GM23338 (cell line): ENCODE data around the gene SLC12A3. TPM values are rescaled to one million over a fixed set of nuclear protein-coding genes. Genes with fewer than 3 reads are reported as not detected.

Experiments used
- ATAC-seq: fragments of 200-7000 bp; cut with Tn5 transposase; 3 replicates; pipeline ENCODE4 v1.9.1; 2020
- DNase-seq: peaks from one replicate; pipeline ENCODE4 v3.0.0-alpha.2; 2015; ENCODE audit warnings: low spot score
- H2AFZ ChIP-seq: fragments of 200-600 bp; sonication (generic); 2 replicates; pipeline ENCODE4 v1.8.0; 2016; ENCODE audit warnings: antibody characterized with exemption, mild to moderate bottlenecking, moderate library complexity
- H3F3A ChIP-seq: fragments of 200-600 bp; sonication (generic); replicated peaks from 2 replicates; pipeline ENCODE4 v1.8.0; 2017; ENCODE audit warnings: antibody characterized with exemption, mixed run types, low read depth
- H3K27ac ChIP-seq: fragments of 200-600 bp; sonication (generic); 2 replicates; pipeline ENCODE4 v1.6.1; 2016; ENCODE audit warnings: low read depth
- H3K27me3 ChIP-seq: fragments of 200-600 bp; sonication (generic); 2 replicates; pipeline ENCODE4 v1.8.0; 2016; ENCODE audit warnings: mild to moderate bottlenecking, mixed run types, moderate library complexity; ENCODE audit not compliant: insufficient read depth
- H3K36me3 ChIP-seq: fragments of 200-600 bp; sonication (generic); 2 replicates; pipeline ENCODE4 v1.8.0; 2016; ENCODE audit warnings: mild to moderate bottlenecking; ENCODE audit not compliant: insufficient read depth
- H3K4me1 ChIP-seq: fragments of 200-600 bp; sonication (generic); 2 replicates; pipeline ENCODE4 v1.8.0; 2016; ENCODE audit warnings: mild to moderate bottlenecking, moderate library complexity; ENCODE audit not compliant: insufficient read depth
- H3K4me2 ChIP-seq: fragments of 200-600 bp; sonication (generic); 2 replicates; pipeline ENCODE4 v1.7.1; 2017; ENCODE audit warnings: mixed run types
- H3K4me3 ChIP-seq: fragments of 200-600 bp; sonication (generic); 2 replicates; pipeline ENCODE4 v1.6.1; 2016; ENCODE audit warnings: mixed run types
- H3K79me2 ChIP-seq: fragments of 200-600 bp; sonication (generic); replicated peaks from 2 replicates; pipeline ENCODE4 v1.8.0; 2017; ENCODE audit warnings: mild to moderate bottlenecking; ENCODE audit not compliant: insufficient read depth
- H3K9me2 ChIP-seq: fragments of 200-600 bp; sonication (generic); 2 replicates; pipeline ENCODE4 v1.8.0; 2017; ENCODE audit not compliant: insufficient read depth
- H4K20me1 ChIP-seq: fragments of 200-600 bp; sonication (generic); replicated peaks from 2 replicates; pipeline ENCODE4 v1.8.0; 2017; ENCODE audit warnings: mild to moderate bottlenecking; ENCODE audit not compliant: insufficient read depth
- H3K27ac Mint-ChIP-seq: 2 replicates; pipeline ENCODE4 v1.8.0; 2020; ENCODE audit warnings: inconsistent platforms, mild to moderate bottlenecking, moderate library complexity, mixed read lengths
- H3K27me3 Mint-ChIP-seq: 3 replicates; pipeline ENCODE4 v1.8.0; 2022; ENCODE audit warnings: low read depth, mild to moderate bottlenecking, moderate library complexity, mixed read lengths, inconsistent platforms; ENCODE audit not compliant: insufficient read depth, poor library complexity
- H3K36me3 Mint-ChIP-seq: 3 replicates; pipeline ENCODE4 v1.8.0; 2021; ENCODE audit warnings: low read depth, mild to moderate bottlenecking, inconsistent platforms, moderate library complexity, mixed read lengths
- H3K4me1 Mint-ChIP-seq: 3 replicates; pipeline ENCODE4 v1.8.0; 2020; ENCODE audit warnings: mild to moderate bottlenecking, inconsistent platforms, mixed read lengths
- H3K4me3 Mint-ChIP-seq: 3 replicates; pipeline ENCODE4 v1.8.0; 2021; ENCODE audit warnings: moderate library complexity, mild to moderate bottlenecking, inconsistent platforms, mixed read lengths
- H3K9me3 Mint-ChIP-seq: 3 replicates; pipeline ENCODE4 v1.8.0; 2020; ENCODE audit warnings: moderate library complexity, mild to moderate bottlenecking, inconsistent platforms, mixed read lengths
- EZH2 ChIP-seq: fragments of 200-600 bp; sonication (generic); IDR thresholded peaks from one replicate; pipeline ENCODE4 v1.8.0; 2017; ENCODE audit warnings: antibody characterized with exemption, mild to moderate bottlenecking, low read depth; ENCODE audit not compliant: unreplicated experiment
- EZH2phosphoT487 ChIP-seq: fragments of 200-600 bp; sonication (generic); IDR thresholded peaks from one replicate; pipeline ENCODE4 v1.8.1; 2018; ENCODE audit warnings: antibody characterized with exemption; ENCODE audit not compliant: unreplicated experiment
- JUNB ChIP-seq: IDR thresholded peaks from one replicate; pipeline ENCODE4 v1.6.1; 2016; ENCODE audit warnings: antibody characterized with exemption; ENCODE audit not compliant: unreplicated experiment
- ZNF114 ChIP-seq: fragments of 250-450 bp; sonication (Bioruptor Pico); IDR thresholded peaks from 2 replicates; pipeline ENCODE4 v1.5.0; 2020; ENCODE audit warnings: mild to moderate bottlenecking, moderate library complexity
- ZNF331 ChIP-seq: fragments of 250-450 bp; sonication (Bioruptor Pico); IDR thresholded peaks from 2 replicates; pipeline ENCODE4 v1.5.0; 2020; ENCODE audit warnings: low read depth, mild to moderate bottlenecking, moderate library complexity
- polyA plus RNA-seq: library from polyadenylated mRNA; unstranded; fragments of >200 nt; fragmentation: Nextera tagmentation; extraction: Ambion mirVana; gene quantifications from 2 replicates; pipeline ENCODE4 v1.2.1, GENCODE V29; 2016
- total RNA-seq: library from RNA; depleted of rRNA; stranded (reverse); fragments of >200 nt; shearing (Covaris generic); gene quantifications from 2 replicates; pipeline ENCODE4 v1.2.3, GENCODE V29; 2014
- TF ChIP-seq, protein P1 (sequence below): IDR thresholded peaks from 2 replicates; pipeline ENCODE4 v1.6.1; 2016; ENCODE audit warnings: antibody characterized with exemption
- TF ChIP-seq, protein P2 (sequence below), 2 experiments: fragments of 200-600 bp in 1 of 2; sonication (generic) in 1 of 2; conservative IDR thresholded peaks; 2 replicates each; pipeline versions ENCODE4 v1.5.1 to v1.6.1; 2016 to 2017; ENCODE audit warnings: antibody characterized with exemption in 2 of 2, low read depth in 2 of 2, mild to moderate bottlenecking in 2 of 2, moderate library complexity in 1 of 2

SLC12A3 gene
- total and polyA plus RNA-seq, 2 experiments from 2014 or later: not detected

GRCh38 chr16:56910654-56911539 lies 45.9 kb downstream of the SLC12A3 start:
- H3K4me3 ChIP-seq: no peak overlapping the region
- 0 out of 2 replicates have a peak overlapping the region, but pooled peaks have one; percentile 12 for H3K4me2 ChIP-seq
- peak overlapping the region; percentile 32; the same call in 1 of the 2 replicates for H2AFZ ChIP-seq
- H3F3A ChIP-seq: no peaks in the 10 kb centered on the region
- H3K36me3 Mint-ChIP-seq: no peaks in the 10 kb centered on the region
- 0 out of 2 replicates have a peak, but pooled peaks cover 6% of the 10 kb centered on the region for H3K9me2 ChIP-seq
- H3K27ac ChIP-seq: no peak overlapping the region
- no peaks in the 10 kb centered on the region for H3K79me2 ChIP-seq
- no peak overlapping the region for H3K27ac Mint-ChIP-seq
- DNase-seq: no peak
- H3K4me1 ChIP-seq: peaks cover 19% of the 10 kb centered on the region
- H3K4me1 Mint-ChIP-seq: peaks cover 40% of the 10 kb centered on the region
- TF ChIP-seq ZNF114 (CRISPR knock-in tag) (no peak), EZH2phosphoT487 (no peak), EZH2 (no peak)
- peaks cover 4% of the 10 kb centered on the region for H3K27me3 Mint-ChIP-seq
- H3K36me3 ChIP-seq: no peaks in the 10 kb centered on the region
- H3K4me3 Mint-ChIP-seq: no peak overlapping the region
- H3K27me3 ChIP-seq: no peaks in the 10 kb centered on the region
- ATAC-seq: no peak
- H3K9me3 Mint-ChIP-seq: peaks cover 7% of the 10 kb centered on the region; the same call in 2 of the 3 replicates
- no peaks in the 10 kb centered on the region for H4K20me1 ChIP-seq

- Histone ChIP-seq H2AFZ (peak overlapping the region; percentile 63), H3K79me2 (no peaks in the 10 kb centered on the region), H3K4me3 (no peak overlapping the region), H3K4me2 (no peak overlapping the region), H3F3A (no peaks in the 10 kb centered on the region), H3K9me2 (no peaks in the 10 kb centered on the region), H4K20me1 (no peaks in the 10 kb centered on the region), H3K36me3 (no peaks in the 10 kb centered on the region), H3K27me3 (no peaks in the 10 kb centered on the region), H3K27ac (no peak overlapping the region), H3K4me1 (peaks cover 19% of the 10 kb centered on the region)
- peaks cover 3% of the 10 kb centered on the region; the same call in 1 of the 3 replicates for H3K9me3 Mint-ChIP-seq
- H3K36me3 Mint-ChIP-seq: no peaks in the 10 kb centered on the region
- peaks cover 40% of the 10 kb centered on the region for H3K4me1 Mint-ChIP-seq
- H3K4me3 Mint-ChIP-seq: no peak overlapping the region
- ATAC-seq (peak; percentile 47), DNase-seq (no peak)
- H3K27ac Mint-ChIP-seq: no peak overlapping the region
- H3K27me3 Mint-ChIP-seq: peaks cover 4% of the 10 kb centered on the region
- TF ChIP-seq JUNB (no peak), ZNF331 (CRISPR knock-in tag) (no peak), ZNF114 (CRISPR knock-in tag) (no peak), EZH2phosphoT487 (no peak)
- TF ChIP-seq, protein P1, sequence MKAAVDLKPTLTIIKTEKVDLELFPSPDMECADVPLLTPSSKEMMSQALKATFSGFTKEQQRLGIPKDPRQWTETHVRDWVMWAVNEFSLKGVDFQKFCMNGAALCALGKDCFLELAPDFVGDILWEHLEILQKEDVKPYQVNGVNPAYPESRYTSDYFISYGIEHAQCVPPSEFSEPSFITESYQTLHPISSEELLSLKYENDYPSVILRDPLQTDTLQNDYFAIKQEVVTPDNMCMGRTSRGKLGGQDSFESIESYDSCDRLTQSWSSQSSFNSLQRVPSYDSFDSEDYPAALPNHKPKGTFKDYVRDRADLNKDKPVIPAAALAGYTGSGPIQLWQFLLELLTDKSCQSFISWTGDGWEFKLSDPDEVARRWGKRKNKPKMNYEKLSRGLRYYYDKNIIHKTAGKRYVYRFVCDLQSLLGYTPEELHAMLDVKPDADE: no peak
- TF ChIP-seq, protein P2, sequence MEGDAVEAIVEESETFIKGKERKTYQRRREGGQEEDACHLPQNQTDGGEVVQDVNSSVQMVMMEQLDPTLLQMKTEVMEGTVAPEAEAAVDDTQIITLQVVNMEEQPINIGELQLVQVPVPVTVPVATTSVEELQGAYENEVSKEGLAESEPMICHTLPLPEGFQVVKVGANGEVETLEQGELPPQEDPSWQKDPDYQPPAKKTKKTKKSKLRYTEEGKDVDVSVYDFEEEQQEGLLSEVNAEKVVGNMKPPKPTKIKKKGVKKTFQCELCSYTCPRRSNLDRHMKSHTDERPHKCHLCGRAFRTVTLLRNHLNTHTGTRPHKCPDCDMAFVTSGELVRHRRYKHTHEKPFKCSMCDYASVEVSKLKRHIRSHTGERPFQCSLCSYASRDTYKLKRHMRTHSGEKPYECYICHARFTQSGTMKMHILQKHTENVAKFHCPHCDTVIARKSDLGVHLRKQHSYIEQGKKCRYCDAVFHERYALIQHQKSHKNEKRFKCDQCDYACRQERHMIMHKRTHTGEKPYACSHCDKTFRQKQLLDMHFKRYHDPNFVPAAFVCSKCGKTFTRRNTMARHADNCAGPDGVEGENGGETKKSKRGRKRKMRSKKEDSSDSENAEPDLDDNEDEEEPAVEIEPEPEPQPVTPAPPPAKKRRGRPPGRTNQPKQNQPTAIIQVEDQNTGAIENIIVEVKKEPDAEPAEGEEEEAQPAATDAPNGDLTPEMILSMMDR (conservative IDR thresholded peaks at IDR 0.05; ENCODE audit: low read depth in 2 of 2): no peak
These were observed 47.0 kb downstream of the SLC12A3 start for GRCh38 chr16:56911771-56912571.
